Esophagus muscularis mucosa (tissue), 4 donors: Measurements from ENCODE around the gene GLYATL1B. TPM values are rescaled to one million over a fixed set of nuclear protein-coding genes. Genes with fewer than 3 reads are reported as not detected.
"Not testable (repeated sequence)": the region's sequence is repeated elsewhere in the genome, so short reads cannot be mapped to it uniquely, and the experiment has no call there.

Experiments used
- DNase-seq: peaks from one replicate; pipeline ENCODE4 v3.0.0-alpha.2; 2017; ENCODE audit errors: extremely low spot score
- H3K27ac ChIP-seq, 4 donors: fragments of 200-600 bp; sonication (generic); replicated peaks in 1 of 4; 1 replicate in 3 of 4; 2 replicates in 1 of 4; pipeline ENCODE4 v1.5.1; 2016 to 2019; ENCODE audit warnings: mild to moderate bottlenecking in 1 of 4
- H3K27me3 ChIP-seq, 4 donors: fragments of 200-600 bp; sonication (generic); one replicate each; pipeline versions ENCODE4 v1.5.1 to v1.6.0; 2016 to 2019
- H3K36me3 ChIP-seq, 4 donors: fragments of 200-600 bp; sonication (generic); one replicate each; pipeline ENCODE4 v1.5.1; 2016 to 2019
- H3K4me1 ChIP-seq, 4 donors: fragments of 200-600 bp; sonication (generic); one replicate each; pipeline ENCODE4 v1.5.1; 2016 to 2019
- H3K4me3 ChIP-seq, 4 donors: fragments of 200-600 bp; sonication (generic); 1 replicate in 2 of 4; 2 replicates in 2 of 4; pipeline ENCODE4 v1.5.1; 2016 to 2019; ENCODE audit warnings: mild to moderate bottlenecking in 4 of 4, moderate library complexity in 1 of 4
- H3K9me3 ChIP-seq, 4 donors: fragments of 200-600 bp; sonication (generic); 1 replicate in 3 of 4; 2 replicates in 1 of 4; pipeline ENCODE4 v1.5.1; 2016 to 2019
- CTCF ChIP-seq, 3 experiments: fragments of 200-600 bp in 2 of 3; fragments of 450-650 bp in 1 of 3; sonication (generic) in 2 of 3; IDR thresholded peaks; one replicate each; pipeline ENCODE4 v1.5.1; 2017 to 2019; ENCODE audit warnings: antibody characterized with exemption in 3 of 3, mild to moderate bottlenecking in 2 of 3, moderate library complexity in 1 of 3
- EP300 ChIP-seq: sonication (generic); formaldehyde crosslinking; IDR thresholded peaks from one replicate; pipeline ENCODE4 v1.6.1; 2017; ENCODE audit warnings: antibody characterized with exemption
- POLR2A ChIP-seq: fragments of 450-650 bp; IDR thresholded peaks from one replicate; pipeline ENCODE4 v1.6.1; 2017; ENCODE audit warnings: antibody characterized with exemption, moderate library complexity, mild to moderate bottlenecking, low read depth
- POLR2AphosphoS5 ChIP-seq, 2 donors: sonication (generic); formaldehyde crosslinking; IDR thresholded peaks; one replicate each; pipeline ENCODE4 v1.6.1; 2017; ENCODE audit warnings: antibody characterized with exemption in 2 of 2
- WGBS: methylation state at CpG from one replicate; pipeline ENCODE4 v1.1.5; 2018; 5-methylcytosine and 5-hydroxymethylcytosine counted together
- intact Hi-C: fragments of 100-400 bp; cut with DNase I; formaldehyde crosslinking; loops from one replicate; pipeline ENCODE4 v1.15.1; 2023
- total RNA-seq, 4 donors: library from RNA; depleted of rRNA; stranded (reverse); fragments of >200 nt; gene quantifications; one replicate each; pipeline versions ENCODE4 v1.1.0 to v1.2.1, GENCODE V29; 2016

GLYATL1B gene
- not detected for total RNA-seq

- H3K36me3 ChIP-seq, H3K4me1 ChIP-seq, H3K27ac ChIP-seq, H3K9me3 ChIP-seq, intact Hi-C loops, H3K4me3 ChIP-seq, H3K27me3 ChIP-seq, DNase-seq: not testable (repeated sequence)
- WGBS = 86% methylated on average over 5 of the region's 5 CpGs
Observed at GRCh38 chr11:59086007-59086406, at the start of gene GLYATL1B. Gene GLYATL1B, plus strand, starts transcription at chr11:59086307. Its CDS starts 0 bp downstream, at chr11:59086307.

GRCh38 chr11:59036542-59036941 lies 49.6 kb upstream of the GLYATL1B start:
- H3K4me3 ChIP-seq, intact Hi-C loops, H3K4me1 ChIP-seq, H3K9me3 ChIP-seq, H3K27ac ChIP-seq, H3K27me3 ChIP-seq, DNase-seq, H3K36me3 ChIP-seq: not testable (repeated sequence)
- 67% methylated on average over 1 of the region's 2 CpGs for WGBS

GRCh38 chr11:59037434-59037833 lies 48.7 kb upstream of the GLYATL1B start:
- H3K27me3 ChIP-seq, H3K27ac ChIP-seq, intact Hi-C loops, DNase-seq, H3K4me3 ChIP-seq, H3K9me3 ChIP-seq, H3K4me1 ChIP-seq, H3K36me3 ChIP-seq: not testable (repeated sequence)
- WGBS = 33% methylated on average over 1 of the region's 1 CpG

- no peak for TF ChIP-seq POLR2A
- no peak for TF ChIP-seq CTCF (IDR thresholded peaks at IDR 0.05)
- TF ChIP-seq POLR2AphosphoS5 (IDR thresholded peaks at IDR 0.05) = no peak
- intact Hi-C loops = no loop called here
Observed at GRCh38 chr11:59040607-59041006, 45.5 kb upstream of the GLYATL1B start.

GRCh38 chr11:59051383-59051782 lies 34.7 kb upstream of the GLYATL1B start:
- not testable (repeated sequence) for H3K4me3 ChIP-seq, H3K27ac ChIP-seq, H3K9me3 ChIP-seq, DNase-seq, H3K36me3 ChIP-seq, H3K4me1 ChIP-seq, H3K27me3 ChIP-seq
- intact Hi-C loops = loop anchor here (5.0 kb wide), 1 partner anchor 86 kb away; no protein-coding TSS in a partner anchor
- WGBS = 67% methylated on average over 1 of the region's 1 CpG

More at GRCh38 chr11:59040607-59041006, 45.5 kb upstream of the GLYATL1B start:
- Histone ChIP-seq H3K27me3 (peaks cover 0 to 3% (median 0%) of the 10 kb centered on the region in 4 donors), H3K27ac (no peak overlapping the region), H3K36me3 (no peaks in the 10 kb centered on the region), H3K9me3 (no peaks in the 10 kb centered on the region), H3K4me3 (no peak overlapping the region), H3K4me1 (no peaks in the 10 kb centered on the region)
- 55% methylated on average over 3 of the region's 3 CpGs for WGBS
- no peak for DNase-seq

GRCh38 chr11:59052355-59052754 lies 33.8 kb upstream of the GLYATL1B start:
- not testable (repeated sequence) for H3K36me3 ChIP-seq, H3K27me3 ChIP-seq, H3K27ac ChIP-seq, H3K4me3 ChIP-seq, H3K9me3 ChIP-seq, DNase-seq, H3K4me1 ChIP-seq
- intact Hi-C loops = loop anchor here (5.0 kb wide), 1 partner anchor 85 kb away; no protein-coding TSS in a partner anchor
- WGBS = 59% methylated on average over 2 of the region's 2 CpGs

GRCh38 chr11:59053387-59053786 lies 32.7 kb upstream of the GLYATL1B start:
- Histone ChIP-seq H3K36me3 (no peaks in the 10 kb centered on the region), H3K4me1 (peaks cover 0 to 7% (median 3%) of the 10 kb centered on the region in 4 donors), H3K9me3 (no peaks in the 10 kb centered on the region), H3K27ac (no peak overlapping the region), H3K4me3 (no peak overlapping the region), H3K27me3 (peaks cover 0 to 9% (median 2%) of the 10 kb centered on the region in 4 donors)
- DNase-seq = no peak
- TF ChIP-seq EP300 (no peak), CTCF (IDR thresholded peaks at IDR 0.05) (peak; percentile 35 to 66 (median 54)), POLR2A (no peak), POLR2AphosphoS5 (IDR thresholded peaks at IDR 0.05) (no peak)
- intact Hi-C loops = loop anchor here (5.0 kb wide), 1 partner anchor 84 kb away; no protein-coding TSS in a partner anchor
- 26% methylated on average over 2 of the region's 2 CpGs for WGBS
